ENCODE results near the gene WDR73.
A peak's percentile ranks its signal among the peaks of the same experiment; 100 is the strongest.

- TF ChIP-seq CTCF (IDR thresholded peaks at IDR 0.05) = no peak
- peak; percentile 25 to 40 for TF ChIP-seq POLR2A (IDR thresholded peaks at IDR 0.05)
These were observed 20.5 kb downstream of the WDR73 start for GRCh38 chr15:84633311-84634227.

Measured in Peyer's patch (tissue), 4 donors.